GM19452 (cell line): Measurements from ENCODE around the gene DHRSX.
"Not testable (repeated sequence)": the region's sequence is repeated elsewhere in the genome, so short reads cannot be mapped to it uniquely, and the experiment has no call there.

Experiments used
- ATAC-seq: cut with Tn5 transposase; IDR thresholded peaks from one replicate; pipeline ENCODE4 v1.9.1; 2021; ENCODE audit not compliant: unreplicated experiment

The DHRSX gene

DNA sequence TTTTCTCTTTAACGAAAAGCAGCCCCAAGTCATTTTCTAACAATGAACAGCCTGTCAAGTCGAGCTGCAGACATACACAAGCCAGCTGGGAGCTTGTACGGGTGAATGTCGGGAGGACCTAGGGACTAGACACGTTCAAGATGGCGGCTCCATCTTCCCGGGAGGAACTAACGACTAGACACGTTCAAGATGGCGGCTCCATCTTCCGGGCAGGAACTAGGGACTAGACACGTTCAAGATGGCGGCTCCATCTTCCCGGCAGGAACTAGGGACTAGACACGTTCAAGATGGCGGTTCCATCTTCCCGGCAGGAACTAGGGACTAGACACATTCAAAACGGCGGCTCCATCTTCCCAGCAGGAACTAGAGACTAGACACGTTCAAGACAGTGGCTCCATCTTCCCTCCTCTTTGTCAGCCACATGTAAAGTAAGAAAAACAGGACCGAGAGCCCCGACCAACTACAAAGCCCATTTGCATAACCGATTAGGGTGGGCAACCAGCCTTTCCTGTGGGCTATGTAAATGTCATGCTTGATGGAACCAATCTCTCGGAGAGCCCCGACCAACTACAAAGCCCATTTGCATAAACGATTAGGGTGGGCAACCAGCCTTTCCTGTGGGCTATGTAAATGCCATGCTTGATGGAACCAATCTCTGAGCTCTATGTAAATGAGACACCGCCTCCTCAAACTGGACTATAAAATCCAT, 175.5 kb downstream of the DHRSX start:
- no peak for ATAC-seq

- no peak for ATAC-seq
These were observed 176.6 kb downstream of the DHRSX start for GRCh38 chrX:2324151-2324550.

DNA sequence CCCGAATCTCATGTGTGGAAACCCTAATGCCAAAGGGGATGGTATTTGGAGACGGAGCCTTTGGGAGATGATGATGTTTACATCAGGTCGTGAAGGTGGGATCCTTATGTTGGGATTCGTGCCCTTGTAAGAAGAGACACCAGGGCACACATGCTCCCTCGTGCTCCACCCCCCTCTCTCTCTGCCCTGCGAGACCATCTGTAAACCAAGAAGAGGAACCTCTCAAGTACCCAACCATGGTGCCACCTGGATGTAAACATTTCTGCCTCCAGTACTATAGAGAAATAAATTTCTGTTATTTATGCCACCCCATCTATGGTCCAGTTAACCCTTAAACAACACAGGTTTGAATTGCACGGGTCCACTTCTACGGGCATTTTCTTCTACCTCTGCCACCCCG, 179.4 kb downstream of the DHRSX start:
- ATAC-seq = no peak

DNA sequence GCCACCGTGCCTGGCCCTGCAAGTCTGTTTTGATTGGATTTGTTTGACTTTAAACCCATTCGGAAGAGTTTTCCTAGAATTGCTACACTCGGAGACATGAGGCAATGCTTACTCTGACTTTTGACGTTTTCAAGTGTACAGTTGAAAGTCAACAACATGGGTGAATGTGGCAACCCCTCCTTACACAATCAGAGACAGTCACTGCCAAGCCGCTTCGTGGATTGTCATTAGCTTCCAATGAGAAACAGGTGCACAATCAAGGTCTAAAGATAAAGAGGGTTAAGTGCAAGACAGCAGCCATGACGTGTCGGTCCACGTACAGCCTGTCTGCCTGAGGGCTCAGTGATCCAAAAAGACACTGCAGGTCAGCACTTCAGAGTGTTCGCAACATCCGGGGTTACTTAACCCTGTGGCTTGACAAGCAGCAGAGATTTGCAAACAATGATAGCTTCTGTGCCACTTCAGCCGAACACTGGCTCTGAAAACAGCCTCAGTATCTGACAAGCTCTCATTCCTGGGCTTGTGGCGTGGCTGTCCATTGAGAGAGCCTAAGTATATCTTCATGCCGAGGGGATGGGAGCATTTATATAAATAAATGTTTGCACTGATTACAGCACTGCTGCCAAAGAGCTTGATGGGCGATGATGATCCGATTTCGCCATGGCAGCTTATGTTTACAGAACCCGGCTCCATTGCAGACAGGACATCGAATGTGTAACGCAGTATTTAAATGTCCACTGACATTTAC, 180.0 kb downstream of the DHRSX start:
- ATAC-seq = no peak

DNA sequence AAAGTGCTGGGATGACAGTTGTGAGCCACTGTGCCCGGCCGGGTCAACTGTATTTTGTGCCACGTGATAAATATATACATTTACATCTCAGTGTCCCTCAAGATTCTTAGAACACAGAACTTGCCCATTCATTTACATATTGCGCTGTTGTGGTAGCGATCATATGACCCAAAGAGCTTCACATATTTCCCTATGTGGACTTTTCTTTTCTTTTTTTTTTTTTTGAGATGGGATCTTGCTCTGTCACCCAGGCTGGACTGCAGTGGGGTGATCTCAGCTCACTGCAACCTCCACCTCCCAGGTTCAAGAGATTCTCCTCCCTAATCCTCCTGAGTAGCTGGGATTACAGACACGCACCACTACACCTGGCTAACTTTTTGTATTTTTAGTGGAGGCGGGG, 180.7 kb downstream of the DHRSX start:
- no peak for ATAC-seq

DNA sequence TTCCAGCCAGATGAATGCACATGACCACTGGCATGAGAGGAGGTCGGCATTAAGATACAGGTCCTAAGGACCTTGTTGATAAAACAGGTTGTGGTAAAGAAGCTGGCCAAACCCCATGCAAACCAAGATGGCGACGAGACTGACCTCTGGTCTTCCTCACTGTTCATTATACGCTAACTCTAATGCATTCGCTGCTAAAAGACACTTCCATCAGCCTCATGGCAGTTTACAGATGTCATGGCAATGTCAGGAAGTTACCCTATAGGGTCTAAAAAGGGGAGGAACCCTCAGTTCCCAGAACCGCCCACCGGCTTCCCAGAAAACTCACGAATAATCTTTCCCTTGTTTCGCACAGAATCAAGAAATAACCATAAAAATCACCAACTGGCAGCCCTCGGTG, 182.4 kb downstream of the DHRSX start:
- no peak for ATAC-seq

- no peak for ATAC-seq
These were observed 183.2 kb downstream of the DHRSX start for GRCh38 chrX:2317527-2318055.

DNA sequence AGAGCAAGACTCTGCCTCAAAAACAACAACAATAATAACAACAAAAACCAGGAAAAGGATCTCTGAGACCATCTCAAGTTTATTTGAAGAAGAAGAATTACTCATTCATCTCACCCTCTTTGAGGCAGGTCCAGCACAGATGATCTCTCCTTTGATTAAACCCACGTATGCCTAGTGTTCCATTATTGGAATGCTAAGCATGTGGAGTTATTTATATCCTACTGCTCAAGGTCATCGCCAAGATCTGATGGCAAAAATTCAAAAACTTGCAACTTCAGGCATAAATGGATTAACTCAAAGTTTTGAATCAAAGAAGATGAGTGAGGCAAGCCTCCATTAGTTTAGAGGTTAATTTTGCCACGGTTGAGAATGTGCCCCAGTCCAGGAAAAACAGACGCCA, 184.2 kb downstream of the DHRSX start:
- no peak for ATAC-seq

GRCh38 chrX:2315434-2315833, 185.3 kb downstream of the DHRSX start:
- ATAC-seq = no peak

DNA sequence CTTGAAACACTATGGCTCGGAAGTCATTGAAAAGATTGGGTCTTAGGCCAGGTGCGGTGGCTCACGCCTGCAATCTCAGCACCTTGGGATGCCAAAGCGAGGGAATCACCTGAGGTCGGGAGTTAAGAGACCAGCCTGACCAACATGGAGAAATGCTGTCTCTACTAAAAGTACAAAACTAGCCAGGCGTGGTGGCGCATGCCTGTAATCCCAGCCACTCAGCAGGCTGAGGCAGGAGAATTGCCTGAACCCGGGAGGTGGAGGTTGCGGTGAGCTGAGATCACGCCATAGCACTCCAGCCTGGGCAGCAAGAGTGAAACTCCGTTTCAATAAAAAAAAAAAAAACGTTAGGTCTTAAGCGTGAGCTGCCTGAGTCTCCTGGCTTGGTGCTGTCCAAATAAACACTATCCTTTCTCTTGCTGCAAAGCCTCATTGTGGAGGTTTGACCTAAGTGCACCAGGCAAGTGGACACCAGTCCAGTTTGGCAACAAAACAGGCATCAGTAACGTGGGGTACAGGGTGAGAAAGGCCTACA, 185.9 kb downstream of the DHRSX start:
- no peak for ATAC-seq

DNA sequence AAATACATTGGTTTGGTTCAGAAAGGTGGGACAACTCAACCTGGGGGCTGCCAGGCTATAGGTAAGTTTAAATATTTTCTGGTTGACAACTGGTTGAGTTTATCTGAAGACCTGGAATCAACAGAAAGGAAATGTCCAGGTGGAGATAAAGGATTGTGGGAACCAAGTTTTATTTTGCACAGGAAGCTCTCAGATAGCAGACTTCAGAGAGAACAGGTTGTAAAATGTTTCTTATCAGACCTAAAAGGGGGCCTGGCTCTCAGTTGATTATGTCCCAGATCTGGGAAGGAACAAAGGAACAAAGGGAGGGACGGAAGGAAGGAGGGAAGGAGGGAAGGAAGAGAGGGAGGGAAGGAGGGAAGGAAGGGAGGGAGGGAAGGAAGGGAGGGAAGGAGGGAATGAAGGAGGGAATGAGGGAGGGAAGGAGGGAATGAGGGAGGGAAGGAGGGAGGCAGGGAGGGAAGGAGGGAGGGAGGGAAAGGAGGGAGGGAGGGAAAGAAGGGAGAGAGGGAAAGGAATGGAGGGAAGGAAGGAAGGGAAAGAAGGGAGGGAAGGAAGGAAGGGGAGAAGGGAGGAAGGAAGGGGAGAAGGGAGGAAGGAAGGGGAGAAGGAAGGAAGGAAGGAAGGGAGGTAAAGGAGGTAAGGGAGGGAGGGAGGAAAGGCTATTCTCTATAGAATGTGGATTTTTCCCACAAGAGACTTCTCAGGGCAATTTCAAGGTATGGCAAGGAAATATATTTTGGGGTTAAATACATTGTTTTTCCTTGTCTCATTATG, 186.7 kb downstream of the DHRSX start:
- ATAC-seq = no peak

DNA sequence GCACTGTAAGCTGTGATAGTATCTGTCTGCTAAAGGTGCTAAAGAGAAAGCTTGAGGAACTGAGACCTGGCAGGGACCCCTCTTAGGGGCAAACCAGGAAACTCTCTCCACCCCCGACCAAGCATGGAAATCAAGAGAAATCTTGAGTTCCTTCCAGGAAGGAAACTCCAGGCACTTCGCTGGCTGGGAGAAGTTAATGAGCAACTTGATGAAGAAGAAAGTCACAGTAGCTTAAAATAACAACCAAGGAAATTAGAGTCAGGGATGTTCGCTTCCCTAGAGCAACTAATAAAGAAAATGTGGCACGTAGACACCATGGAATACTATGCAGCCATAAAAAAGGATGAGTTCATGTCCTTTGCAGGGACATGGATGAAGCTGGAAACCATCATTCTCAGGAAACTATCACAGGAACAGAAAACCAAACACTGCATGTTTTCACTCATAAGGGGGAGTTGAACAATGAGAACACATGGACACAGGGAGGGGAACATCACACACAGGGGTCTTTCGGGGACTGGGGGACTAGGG, 188.7 kb downstream of the DHRSX start:
- not testable (repeated sequence) for ATAC-seq

DNA sequence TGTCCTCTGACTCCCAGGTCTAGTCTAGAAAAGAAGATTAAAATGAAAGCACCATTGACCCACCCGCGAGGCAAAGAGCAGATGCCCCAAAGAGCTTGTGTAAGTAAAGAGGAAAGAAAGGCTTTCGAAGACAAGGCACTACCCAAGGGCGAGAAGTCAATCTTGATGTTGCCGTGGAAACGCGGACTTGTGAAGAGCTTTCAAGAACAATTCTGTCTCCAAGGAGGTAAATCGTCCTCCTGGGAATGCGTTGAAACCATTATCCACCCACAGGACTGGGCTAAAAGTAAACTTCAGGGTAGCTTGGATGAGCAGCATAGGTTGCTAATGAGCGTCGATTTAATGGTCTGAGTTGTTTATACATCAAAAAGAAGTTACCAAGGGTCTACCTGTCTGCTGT, 189.3 kb downstream of the DHRSX start:
- no peak for ATAC-seq

- ATAC-seq = no peak
These were observed 198.9 kb downstream of the DHRSX start for GRCh38 chrX:2301901-2302300.

GRCh38 chrX:2299871-2300270, 200.9 kb downstream of the DHRSX start:
- ATAC-seq = no peak

GRCh38 chrX:2286731-2287130, 214.0 kb downstream of the DHRSX start:
- no peak for ATAC-seq

DNA sequence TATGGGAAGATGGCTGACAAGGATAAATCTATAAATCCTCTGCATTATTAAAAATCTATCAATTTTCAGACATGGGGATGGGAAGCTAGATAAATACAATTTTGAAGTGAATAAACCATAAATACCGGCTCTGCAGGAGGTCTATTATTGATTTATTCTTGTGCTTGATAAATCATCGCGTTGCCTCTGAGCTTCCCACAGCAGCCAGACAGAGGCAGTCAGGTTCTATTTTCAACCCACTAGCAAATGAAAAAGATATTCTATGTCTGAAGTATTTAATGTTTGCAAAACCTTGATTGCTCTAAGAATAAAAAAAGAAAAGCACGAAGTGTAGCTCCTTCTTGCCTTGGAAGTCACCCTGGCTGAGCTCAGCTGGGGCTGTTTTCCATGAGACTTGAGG, 216.2 kb downstream of the DHRSX start:
- no peak for ATAC-seq

GRCh38 chrX:2284133-2284532, 216.6 kb downstream of the DHRSX start:
- ATAC-seq = no peak

- no peak for ATAC-seq
These were observed 217.5 kb downstream of the DHRSX start for GRCh38 chrX:2283111-2283859.

GRCh38 chrX:2282490-2283090, 218.2 kb downstream of the DHRSX start:
- no peak for ATAC-seq
